ENCODE measurements around the gene CSF3. TPM values are rescaled to one million over a fixed set of nuclear protein-coding genes. Genes with fewer than 3 reads are reported as not detected.

CSF3 gene
- total RNA-seq, 4 donors from 2014 or later, result 0.32 to 19.4 (median 0.58) TPM

GRCh38 chr17:40025991-40026815 is 11.0 kb downstream of the CSF3 start:
- intact Hi-C loops (cut with DNase I), result no loop called here
- DNase-seq (ENCODE audit: extremely low spot score), result no peak
- no peak overlapping the region for H3K4me3 ChIP-seq
- H3K9me3 ChIP-seq, result no peaks in the 10 kb centered on the region
- peaks cover 46 to 94% (median 85%) of the 10 kb centered on the region in 4 donors for H3K36me3 ChIP-seq
- TF ChIP-seq POLR2AphosphoS5 (IDR thresholded peaks at IDR 0.05), result no peak
- peak overlapping the region in 3 of 4 donors; percentile 28 to 56 (median 42) for H3K27ac ChIP-seq (replicated peaks in 1 of 4)
- WGBS, result 57% methylated on average over 19 of the region's 22 CpGs
- H3K27me3 ChIP-seq, result no peaks in the 10 kb centered on the region
- H3K4me1 ChIP-seq, result peaks cover 27 to 69% (median 63%) of the 10 kb centered on the region in 4 donors

DNA sequence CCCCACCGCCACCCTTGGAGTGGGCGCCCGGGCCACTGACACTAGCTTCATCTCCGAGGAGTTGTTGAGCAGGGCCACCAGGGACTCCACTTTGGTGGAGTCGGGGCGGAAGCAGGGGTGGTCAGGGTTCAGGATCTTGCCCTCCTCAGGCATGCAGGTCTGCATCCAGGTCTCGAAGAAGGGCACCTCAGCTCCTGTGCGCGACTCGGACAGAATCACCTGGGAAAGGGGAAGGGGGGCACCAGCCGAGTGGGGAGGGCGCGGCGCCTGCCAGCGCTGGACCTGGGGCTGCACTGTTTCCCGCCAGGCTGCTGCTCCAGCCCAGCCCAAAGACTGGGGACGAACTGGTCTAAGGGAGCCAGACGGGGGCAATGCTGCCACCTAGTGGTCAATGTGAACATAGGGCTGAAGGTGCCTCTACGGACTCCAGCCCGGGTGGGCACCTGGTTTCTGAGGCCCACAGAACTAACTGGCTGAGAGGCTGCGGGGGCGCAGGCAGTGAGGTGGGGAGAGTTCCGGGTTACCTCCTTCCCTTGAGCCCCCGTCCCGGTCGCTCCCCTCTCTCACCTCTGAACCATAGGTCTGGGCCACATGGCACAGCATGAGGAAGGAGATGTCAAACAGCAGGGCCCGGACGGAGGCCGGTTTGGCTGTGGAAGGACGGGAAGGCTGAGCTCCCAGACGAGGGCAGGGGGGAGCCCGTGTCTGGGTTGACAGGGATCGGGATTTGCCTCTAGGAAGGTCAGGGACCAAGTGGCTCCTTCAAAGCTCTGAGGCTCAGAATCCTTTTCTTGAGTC is 11.8 kb downstream of the CSF3 start:
- WGBS, result 43% methylated on average over 13 of the region's 33 CpGs
- intact Hi-C loops (cut with DNase I), result no loop called here
- H3K27ac ChIP-seq (replicated peaks in 1 of 4), result peak overlapping the region in 3 of 4 donors; percentile 28 to 56 (median 42)
- no peak overlapping the region for H3K4me3 ChIP-seq
- TF ChIP-seq EP300 (IDR thresholded peaks at IDR 0.05), result no peak
- peak in 1 of 2 donors; percentile 68 for TF ChIP-seq POLR2AphosphoS5 (IDR thresholded peaks at IDR 0.05)
- no peak for TF ChIP-seq POLR2A (IDR thresholded peaks at IDR 0.05; ENCODE audit: low read depth)
- TF ChIP-seq CTCF (IDR thresholded peaks at IDR 0.05), result peak; percentile 87 to 96 (median 95)
- H3K4me1 ChIP-seq, result peaks cover 31 to 69% (median 63%) of the 10 kb centered on the region in 4 donors
- DNase-seq (ENCODE audit: extremely low spot score), result peak; percentile 95
- no peaks in the 10 kb centered on the region for H3K27me3 ChIP-seq
- H3K9me3 ChIP-seq, result no peaks in the 10 kb centered on the region
- H3K36me3 ChIP-seq, result peaks cover 48 to 94% (median 84%) of the 10 kb centered on the region in 4 donors

DNA sequence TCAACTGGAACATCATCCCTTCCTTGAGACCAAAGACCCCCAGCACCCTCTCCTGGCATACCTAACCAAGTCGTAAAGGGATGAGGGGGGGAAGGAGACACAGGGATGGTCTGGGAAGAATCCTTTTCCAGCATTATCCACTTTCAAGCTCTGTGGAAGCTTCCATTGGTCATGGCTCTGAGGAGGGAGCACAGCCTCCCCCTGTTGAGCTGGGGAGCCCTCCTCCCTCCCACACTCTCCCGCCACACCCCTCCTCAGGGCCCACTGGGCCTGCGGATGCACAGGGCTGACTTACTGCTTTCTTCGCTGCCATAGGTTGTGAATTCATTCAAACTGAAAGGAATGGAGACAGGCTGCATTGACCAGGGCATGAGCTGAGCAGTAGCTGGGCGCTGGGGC is 12.4 kb downstream of the CSF3 start:
- H3K27ac ChIP-seq (replicated peaks in 1 of 4), result peak overlapping the region in 3 of 4 donors; percentile 28 to 56 (median 42)
- H3K4me3 ChIP-seq, result no peak overlapping the region
- TF ChIP-seq EP300 (IDR thresholded peaks at IDR 0.05) (no peak), POLR2AphosphoS5 (IDR thresholded peaks at IDR 0.05) (no peak), POLR2A (IDR thresholded peaks at IDR 0.05; ENCODE audit: low read depth) (no peak), CTCF (IDR thresholded peaks at IDR 0.05) (no peak)
- peaks cover 35 to 69% (median 62%) of the 10 kb centered on the region in 4 donors for H3K4me1 ChIP-seq
- H3K36me3 ChIP-seq, result peaks cover 47 to 94% (median 84%) of the 10 kb centered on the region in 4 donors
- DNase-seq (ENCODE audit: extremely low spot score), result no peak
- H3K9me3 ChIP-seq, result no peaks in the 10 kb centered on the region
- intact Hi-C loops (cut with DNase I), result no loop called here
- WGBS, result 82% methylated on average over 5 of the region's 5 CpGs
- H3K27me3 ChIP-seq, result no peaks in the 10 kb centered on the region

DNA sequence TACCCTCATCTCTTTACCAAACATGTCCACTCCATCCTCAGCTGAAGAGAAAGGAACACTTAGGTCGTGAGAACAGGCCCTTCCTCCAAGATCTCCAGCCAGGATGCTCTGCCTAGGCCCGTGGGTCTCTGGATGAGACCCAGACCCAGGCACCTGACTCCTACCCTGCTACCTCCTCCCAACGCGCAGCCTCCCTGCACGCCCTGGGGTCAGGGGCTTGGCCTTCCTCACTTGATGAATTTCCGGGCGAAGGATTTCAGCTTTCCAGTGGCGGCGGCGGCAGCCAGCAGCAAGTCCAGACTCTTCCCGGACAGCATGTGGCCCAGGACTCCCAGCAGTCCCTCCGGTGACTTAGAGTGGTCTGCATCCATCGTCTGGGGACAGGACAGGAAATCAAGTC is 13.4 kb downstream of the CSF3 start:
- Histone ChIP-seq H3K4me3 (no peak overlapping the region), H3K27ac (replicated peaks in 1 of 4) (no peak overlapping the region), H3K9me3 (no peaks in the 10 kb centered on the region), H3K4me1 (peaks cover 36 to 69% (median 62%) of the 10 kb centered on the region in 4 donors), H3K27me3 (no peaks in the 10 kb centered on the region), H3K36me3 (peaks cover 50 to 94% (median 84%) of the 10 kb centered on the region in 4 donors)
- intact Hi-C loops (cut with DNase I), result no loop called here
- no peak for DNase-seq (ENCODE audit: extremely low spot score)
- WGBS, result 93% methylated on average over 12 of the region's 13 CpGs
- no peak for TF ChIP-seq POLR2A (IDR thresholded peaks at IDR 0.05; ENCODE audit: low read depth)
- no peak for TF ChIP-seq POLR2AphosphoS5 (IDR thresholded peaks at IDR 0.05)
- no peak for TF ChIP-seq EP300 (IDR thresholded peaks at IDR 0.05)
- TF ChIP-seq CTCF (IDR thresholded peaks at IDR 0.05), result no peak

DNA sequence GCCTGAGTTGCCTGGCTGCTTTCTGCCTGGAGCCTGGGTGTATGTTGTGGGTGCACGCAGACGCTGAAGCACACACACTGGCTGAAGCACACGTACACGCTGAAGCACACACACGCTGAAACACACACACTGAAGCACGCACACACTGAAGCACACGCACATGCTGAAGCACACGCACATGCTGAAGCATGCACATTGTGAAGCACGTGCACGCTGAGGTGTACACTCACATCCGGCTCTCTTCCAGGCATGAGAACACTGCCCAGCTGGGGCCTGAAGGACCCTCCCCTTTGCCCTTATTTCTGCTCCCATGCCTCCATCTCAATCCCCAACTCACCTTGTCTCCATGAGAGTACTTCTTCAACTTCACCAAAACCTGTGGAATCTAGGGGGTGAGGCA is 16.5 kb downstream of the CSF3 start:
- Histone ChIP-seq H3K9me3 (no peaks in the 10 kb centered on the region), H3K4me1 (peaks cover 20 to 60% (median 48%) of the 10 kb centered on the region in 4 donors), H3K27me3 (no peaks in the 10 kb centered on the region), H3K4me3 (no peak overlapping the region), H3K27ac (replicated peaks in 1 of 4) (peak overlapping the region; percentile 70 to 77 (median 75)), H3K36me3 (peaks cover 44 to 94% (median 82%) of the 10 kb centered on the region in 4 donors)
- intact Hi-C loops (cut with DNase I), result no loop called here
- WGBS, result 81% methylated on average over 7 of the region's 11 CpGs
- DNase-seq (ENCODE audit: extremely low spot score), result no peak
- no peak for TF ChIP-seq POLR2AphosphoS5 (IDR thresholded peaks at IDR 0.05)
- no peak for TF ChIP-seq POLR2A (IDR thresholded peaks at IDR 0.05; ENCODE audit: low read depth)
- TF ChIP-seq EP300 (IDR thresholded peaks at IDR 0.05), result no peak
- TF ChIP-seq CTCF (IDR thresholded peaks at IDR 0.05), result no peak
